Measurements from ENCODE around the gene STK10.

Gene STK10

DNA sequence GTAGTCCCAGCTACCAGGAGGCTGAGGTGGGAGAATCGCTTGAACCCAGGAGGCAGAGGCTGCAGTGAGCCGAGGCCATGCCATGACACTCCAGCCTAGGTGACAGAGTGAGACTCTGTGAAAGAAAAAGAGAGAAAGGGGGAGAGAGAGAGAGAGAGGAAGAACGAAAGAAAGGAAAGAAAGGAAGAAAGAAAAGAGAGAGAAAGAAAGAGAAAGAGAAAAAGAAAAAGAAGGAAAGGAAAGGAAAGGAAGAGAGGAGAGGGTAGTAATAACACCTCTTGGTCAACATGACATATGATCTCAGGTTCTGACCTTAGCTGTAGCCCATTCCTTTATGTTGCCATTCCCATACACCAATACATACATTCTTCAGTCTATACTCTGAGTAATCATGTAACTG, 195.7 kb downstream of the STK10 start:
- in situ Hi-C loops (cut with HindIII; ENCODE audit: low sequenced_read_pairs): no loop called here
- no peak overlapping the region for H3K4me3 ChIP-seq (ENCODE audit: low read depth, low read length)
- TF ChIP-seq, protein P1, sequence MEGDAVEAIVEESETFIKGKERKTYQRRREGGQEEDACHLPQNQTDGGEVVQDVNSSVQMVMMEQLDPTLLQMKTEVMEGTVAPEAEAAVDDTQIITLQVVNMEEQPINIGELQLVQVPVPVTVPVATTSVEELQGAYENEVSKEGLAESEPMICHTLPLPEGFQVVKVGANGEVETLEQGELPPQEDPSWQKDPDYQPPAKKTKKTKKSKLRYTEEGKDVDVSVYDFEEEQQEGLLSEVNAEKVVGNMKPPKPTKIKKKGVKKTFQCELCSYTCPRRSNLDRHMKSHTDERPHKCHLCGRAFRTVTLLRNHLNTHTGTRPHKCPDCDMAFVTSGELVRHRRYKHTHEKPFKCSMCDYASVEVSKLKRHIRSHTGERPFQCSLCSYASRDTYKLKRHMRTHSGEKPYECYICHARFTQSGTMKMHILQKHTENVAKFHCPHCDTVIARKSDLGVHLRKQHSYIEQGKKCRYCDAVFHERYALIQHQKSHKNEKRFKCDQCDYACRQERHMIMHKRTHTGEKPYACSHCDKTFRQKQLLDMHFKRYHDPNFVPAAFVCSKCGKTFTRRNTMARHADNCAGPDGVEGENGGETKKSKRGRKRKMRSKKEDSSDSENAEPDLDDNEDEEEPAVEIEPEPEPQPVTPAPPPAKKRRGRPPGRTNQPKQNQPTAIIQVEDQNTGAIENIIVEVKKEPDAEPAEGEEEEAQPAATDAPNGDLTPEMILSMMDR (IDR thresholded peaks at IDR 0.05; ENCODE audit: low read depth, low read length, missing control alignments): no peak
- no peak for DNase-seq (ENCODE audit: low read depth)

Data from astrocyte of the cerebellum (primary cell).